Retina (tissue), 1 donor: ENCODE measurements around the gene LBX2.
"Not testable (repeated sequence)": the region's sequence is repeated elsewhere in the genome, so short reads cannot be mapped to it uniquely, and the experiment has no call there.

ENCODE experiments used
- DNase-seq: peaks from one replicate; pipeline ENCODE4 v3.0.0-alpha.2; 2016

Gene LBX2

DNA sequence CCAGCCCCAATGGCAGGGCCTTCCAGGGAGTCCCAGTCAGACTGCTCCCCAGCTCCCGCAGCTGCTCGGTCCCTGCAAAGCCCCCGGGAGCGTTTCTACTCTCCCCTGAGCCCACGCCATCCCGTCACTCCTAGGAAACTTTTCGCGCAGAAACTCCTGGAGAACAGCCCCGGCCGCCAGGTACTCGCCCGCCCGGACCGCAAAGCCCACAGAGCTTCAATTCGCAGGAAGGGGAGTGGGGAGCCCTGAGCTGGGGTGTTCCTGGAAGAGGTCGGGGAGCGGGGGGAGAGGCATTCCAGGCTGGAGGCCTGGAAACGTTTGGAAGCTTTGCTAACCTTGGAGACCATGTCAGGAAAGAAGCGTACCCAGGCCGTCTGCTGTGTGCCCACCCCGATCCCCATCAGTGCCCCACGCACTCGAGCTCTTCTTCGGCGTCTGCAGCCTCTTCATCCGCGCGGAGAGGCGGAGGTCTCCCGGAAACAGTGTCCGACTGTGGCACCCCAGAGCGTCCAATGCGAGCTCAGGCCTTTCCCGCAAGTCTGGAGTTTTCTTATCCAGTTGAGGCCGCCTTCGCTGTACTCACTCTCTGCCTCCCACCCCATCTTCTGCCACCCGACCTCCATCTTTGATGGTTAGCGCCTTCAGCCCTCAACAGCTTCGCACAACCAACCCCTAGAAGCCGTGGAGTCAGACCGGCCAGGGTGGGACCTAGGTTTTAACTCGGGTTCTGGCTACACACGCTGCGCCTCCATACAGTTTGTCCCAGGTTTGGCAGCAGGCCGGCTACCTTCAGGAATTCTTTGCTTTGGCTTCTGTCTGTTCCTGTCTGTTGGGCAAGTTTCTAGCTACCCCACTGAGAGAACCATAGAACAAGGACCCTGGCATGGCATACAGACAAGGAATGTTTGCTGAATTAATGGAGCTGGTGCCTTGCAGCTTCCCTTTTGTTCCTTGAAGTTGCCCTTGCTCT lies 4.4 kb upstream of the LBX2 start:
- DNase-seq: peak; percentile 16

DNA sequence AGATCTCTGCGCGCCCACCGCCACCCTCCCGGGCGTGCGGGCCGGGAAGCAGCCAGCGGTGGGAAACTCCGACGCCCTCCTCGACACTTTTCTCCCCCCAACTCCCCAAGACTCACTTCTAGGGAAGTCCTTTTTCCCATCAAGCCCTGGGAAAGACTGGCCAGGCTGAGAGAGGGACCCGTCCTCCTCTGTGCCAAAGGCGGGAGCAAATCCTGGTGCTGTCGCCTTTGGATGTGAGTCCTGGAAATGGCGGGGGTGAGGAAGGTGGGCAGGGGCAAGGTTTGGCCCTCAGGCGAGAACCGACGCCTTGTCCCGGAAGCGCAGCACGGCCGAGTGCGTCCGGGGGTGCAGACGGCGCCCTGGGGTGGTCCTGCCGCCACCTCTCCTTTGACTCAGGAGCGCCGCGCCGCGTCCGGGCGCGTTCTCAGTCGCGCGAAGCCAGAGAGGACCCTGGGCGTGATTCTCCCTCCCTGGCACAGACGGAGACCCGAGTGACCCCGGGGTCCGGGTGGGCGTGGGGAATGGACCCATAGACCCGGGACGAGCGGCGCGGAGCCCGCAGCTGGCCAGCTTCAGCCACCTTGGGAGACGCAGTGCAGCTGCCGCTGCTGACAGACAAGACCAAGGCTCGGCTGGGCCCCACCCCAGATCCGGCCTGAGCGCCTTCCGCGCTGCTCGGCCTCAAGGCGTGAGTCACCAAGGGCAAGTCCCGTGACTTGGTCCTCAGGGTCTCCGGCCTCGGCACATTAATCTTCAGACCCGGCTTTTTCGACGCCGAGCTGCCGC lies 3.5 kb upstream of the LBX2 start:
- DNase-seq: peak; percentile 75

DNA sequence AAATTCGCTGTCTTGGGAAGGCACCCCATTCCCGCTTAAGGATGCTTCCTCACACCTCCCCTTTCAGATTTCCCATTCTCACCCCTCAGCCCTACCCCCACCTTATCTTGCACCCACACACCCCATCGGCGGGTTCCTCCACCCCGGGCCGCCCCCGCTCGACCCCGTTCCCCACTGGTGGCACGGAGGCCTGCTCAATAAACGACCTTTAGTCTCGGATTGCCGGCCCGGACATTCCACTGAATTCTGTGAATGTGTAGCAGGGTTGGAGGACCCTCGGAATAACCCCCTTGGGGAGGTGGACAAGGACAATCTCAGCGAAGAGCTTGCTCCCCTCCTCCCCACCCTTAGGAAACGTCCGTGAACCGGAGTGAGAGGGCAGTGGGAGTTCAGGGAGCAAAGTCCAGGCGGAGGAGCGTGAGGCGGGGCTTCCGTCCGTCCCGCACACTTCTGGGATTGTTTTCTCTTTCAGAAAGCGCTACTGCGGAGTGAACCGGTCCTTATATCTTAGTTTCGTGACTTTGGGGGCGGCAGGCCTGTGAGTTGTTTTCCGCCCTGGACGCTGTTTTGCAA lies 2.8 kb upstream of the LBX2 start:
- DNase-seq: peak; percentile 54

DNA sequence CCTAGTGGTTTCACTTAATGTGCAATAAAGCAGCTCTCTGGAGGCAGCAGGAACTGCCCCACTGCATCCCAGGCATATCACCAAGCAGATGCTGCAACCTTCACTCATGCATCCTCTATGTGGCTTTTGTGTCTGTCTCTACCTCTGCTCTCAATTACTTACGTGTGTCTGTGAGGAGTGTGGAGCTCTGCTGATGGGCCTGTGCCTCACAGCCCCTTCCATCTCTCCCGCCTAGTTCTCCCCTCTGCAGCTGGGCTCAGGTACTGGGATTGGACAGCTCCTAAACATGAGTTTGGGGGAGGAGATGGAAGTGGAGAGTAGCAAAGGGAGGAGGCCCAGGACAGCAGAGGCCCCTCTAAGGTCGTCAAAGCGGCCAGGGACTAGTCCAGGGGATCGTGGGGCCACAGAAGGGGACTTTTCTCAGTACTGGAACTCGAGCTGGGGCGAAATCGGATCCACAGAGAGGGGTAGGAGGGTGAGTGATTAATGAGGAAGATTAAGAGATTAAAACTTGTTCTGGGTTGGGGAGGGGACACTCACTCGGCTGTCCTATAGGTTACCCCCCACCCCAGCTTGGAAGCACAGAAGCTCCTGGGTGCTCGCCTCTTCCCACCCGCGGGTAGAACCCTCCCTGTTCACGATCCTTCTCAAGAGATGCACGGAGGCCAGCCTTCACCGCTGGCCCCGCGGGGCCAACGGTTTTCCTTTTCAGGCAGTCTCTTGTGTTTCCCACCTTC lies 2.1 kb upstream of the LBX2 start:
- DNase-seq: peak; percentile 37

DNA sequence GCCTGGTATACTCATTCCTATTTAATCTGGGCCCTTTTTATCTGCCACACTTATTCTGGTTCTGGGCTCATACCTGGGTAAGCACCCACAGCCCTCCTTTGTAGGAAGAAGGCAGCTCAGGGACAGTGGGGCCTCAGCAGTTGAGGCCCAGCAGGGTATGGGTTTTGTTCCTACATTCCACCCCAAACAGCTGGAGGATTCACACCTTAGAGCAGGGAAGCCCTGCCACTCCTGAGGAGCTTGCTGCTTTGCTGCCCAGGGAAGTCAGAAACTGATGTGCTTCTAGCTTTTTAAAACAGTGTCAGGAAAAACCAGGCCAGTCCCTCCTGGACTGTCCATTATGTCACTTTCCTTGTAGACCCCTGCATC lies 1.2 kb upstream of the LBX2 start:
- peak; percentile 16 for DNase-seq

DNA sequence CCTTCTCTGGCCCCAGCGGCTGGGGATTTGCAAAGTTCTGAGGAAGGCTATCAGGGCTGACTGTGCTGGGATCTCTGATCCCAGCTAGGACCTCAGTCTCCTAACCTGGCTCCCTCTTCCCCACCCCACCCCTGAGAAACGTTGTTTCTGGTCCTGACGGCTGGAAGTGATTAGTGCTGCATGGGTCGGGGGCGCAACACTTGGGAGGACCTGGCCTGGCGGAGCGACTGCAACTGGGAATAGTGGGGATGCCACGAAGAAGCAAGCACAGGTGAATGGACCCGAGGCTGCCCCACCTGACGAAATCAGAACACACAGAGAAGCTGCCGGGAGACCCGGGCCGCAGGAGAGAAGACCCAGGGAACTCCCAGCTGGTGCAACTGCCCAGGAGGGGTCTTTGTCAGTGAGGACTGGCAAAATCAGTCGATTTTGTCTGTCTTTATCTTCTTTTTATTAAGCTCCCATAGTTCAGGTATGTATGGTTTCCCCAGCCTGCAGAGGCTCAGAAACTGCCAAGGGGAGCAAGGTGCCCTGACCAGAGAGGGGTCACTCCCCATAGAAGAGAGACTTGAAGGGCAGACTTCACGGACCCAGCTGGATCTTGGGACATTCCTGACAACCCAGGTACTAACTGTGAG lies 656 bp upstream of the LBX2 start:
- no peak for DNase-seq

DNA sequence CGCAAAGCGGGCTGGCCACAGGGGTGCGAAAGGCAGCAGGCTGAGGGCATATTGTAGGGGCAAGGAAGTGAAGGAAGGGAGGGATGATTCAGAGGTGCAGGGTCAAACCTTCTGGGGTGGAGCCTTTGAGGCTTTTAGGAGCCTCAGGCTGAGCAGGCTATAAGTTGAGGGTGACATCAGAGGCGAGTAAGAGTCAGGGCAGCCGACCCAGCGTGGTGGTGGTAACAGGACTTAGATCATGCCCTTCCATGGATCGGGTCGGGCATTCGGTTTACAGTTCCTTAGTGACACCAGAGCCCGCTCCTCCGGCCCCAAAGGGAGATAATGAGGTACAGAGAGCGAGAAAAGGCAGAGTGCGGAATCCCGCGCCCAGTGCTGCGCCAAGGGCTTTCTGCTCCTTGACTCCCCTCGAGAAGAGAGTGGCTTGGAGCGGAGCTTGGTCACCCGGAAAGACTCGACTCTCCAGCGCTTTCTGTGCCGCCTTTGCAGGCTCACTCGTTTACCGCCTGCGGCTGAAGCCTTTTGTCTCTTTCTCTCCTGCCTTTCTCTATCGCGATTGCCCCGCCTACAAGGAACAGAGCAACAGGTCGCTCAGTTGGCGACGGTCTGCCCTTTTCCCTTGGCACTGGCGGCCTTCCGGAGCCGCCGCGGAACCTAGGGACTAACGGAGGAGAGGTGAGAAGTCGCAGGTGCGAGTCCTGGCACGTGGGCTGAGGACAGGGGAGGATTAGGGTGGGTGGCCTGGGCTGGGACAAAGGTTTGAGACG lies 720 bp downstream of the LBX2 start:
- DNase-seq: peak; percentile 76

DNA sequence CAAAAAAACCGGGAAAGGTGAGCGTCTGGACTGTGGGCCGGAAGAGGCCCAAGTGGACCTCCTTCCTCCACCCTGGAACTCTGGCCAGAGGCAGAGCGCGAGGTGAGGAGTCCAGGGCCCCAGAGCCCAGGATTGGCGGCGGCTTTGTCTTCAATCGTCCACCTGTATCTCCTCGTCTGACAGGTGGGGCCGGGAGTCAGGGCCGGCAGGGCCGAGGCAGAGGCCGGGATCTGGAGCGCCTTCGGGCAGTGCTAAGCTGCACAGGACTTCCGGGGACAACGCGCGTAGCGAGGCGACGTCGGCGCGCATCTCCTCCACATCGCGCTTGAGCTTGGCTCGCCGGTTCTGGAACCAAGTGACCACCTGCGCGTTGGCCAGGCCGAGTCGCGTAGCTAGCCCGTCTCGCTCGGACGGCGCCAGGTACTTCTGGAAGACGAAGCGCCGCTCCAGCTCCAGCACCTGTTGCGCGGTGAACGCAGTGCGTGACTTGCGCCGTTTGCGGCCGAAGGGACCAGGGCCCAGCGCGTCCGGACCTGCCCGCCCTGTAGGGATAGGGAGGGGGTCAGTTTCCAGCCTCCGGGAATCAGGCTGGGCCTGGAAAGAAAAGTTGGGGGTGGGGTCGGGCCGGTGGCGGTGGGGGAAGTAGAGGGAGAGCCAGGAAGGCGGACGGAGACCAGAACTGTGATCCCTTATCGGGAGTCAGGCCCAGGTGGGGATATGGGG lies 1.5 kb downstream of the LBX2 start:
- DNase-seq: peak; percentile 60

DNA sequence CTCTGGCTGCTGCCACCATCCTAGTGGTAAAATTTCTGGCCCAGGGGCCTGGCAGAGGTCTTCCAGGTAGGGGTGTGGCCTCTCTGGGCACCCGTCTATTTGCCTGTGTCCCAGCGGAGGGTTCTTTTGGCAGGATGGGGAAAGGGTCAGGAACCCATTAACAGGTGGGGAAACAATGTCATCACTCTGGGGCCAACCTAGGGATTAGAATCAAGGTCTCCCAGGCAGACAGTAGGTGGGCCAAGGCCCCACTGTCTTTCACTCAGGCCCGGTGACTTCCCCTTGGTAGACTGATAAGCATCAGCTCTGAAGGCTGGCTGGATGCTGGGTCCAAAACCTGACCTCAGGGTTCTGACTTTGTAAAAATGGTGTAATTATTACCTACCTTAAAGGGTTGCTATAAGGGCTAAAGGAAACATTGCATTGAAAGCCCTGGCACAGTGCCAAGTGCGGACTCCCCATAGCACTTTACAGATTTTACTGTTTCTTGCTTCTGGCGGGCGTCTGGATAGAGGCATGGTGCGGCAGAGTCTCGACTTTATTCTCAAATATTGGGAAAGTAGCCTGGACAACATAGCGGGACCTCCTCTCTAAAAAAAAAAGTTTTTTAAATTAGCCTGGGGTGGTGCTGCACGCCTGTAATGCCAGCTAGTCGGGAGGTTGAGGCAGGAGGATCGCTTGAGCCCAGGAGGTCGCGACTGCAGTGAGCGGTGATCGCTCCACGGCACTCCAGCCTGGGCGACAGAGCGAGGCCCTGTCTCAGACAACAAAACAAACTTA lies 2.2 kb downstream of the LBX2 start:
- DNase-seq: no peak

DNA sequence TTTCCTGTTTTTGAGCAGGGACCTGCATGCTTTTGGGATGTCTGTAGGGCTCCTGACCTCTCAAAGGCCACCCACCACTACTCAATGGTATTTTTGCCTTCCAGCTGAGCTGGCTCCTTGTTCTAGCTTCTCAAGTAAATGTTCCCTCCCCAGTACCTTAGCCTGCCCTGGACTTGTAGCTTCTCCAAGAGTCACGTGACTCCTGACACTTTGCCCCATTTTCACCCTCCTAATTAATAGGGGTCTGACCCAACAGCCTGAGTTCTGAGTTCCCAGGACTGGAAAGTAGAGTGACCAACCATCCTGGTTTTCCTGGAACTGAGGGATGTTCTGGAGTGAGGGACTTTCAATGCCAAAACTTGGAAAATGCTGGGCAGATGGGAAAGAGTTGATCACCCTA lies 4.0 kb downstream of the LBX2 start:
- no peak for DNase-seq

DNA sequence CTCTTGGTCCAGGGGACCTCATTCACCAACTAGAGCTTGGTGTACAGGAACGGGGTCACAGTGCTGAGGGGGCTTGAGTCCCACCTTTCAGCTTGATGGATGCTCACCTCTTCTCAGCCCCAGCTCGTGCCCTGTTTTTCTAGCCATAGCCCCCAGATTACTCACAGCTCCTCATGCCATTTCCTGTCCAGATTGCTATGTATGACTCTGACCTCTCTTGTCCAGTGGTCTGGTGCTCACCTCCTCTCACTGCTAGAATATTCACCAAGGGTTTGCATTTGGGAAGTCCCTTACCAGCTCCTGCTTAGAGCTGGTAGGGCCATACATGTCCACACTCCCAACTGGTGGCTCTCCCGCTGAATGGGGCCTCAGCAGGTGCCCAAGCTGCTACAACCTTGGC lies 5.9 kb downstream of the LBX2 start:
- no peak for DNase-seq

DNA sequence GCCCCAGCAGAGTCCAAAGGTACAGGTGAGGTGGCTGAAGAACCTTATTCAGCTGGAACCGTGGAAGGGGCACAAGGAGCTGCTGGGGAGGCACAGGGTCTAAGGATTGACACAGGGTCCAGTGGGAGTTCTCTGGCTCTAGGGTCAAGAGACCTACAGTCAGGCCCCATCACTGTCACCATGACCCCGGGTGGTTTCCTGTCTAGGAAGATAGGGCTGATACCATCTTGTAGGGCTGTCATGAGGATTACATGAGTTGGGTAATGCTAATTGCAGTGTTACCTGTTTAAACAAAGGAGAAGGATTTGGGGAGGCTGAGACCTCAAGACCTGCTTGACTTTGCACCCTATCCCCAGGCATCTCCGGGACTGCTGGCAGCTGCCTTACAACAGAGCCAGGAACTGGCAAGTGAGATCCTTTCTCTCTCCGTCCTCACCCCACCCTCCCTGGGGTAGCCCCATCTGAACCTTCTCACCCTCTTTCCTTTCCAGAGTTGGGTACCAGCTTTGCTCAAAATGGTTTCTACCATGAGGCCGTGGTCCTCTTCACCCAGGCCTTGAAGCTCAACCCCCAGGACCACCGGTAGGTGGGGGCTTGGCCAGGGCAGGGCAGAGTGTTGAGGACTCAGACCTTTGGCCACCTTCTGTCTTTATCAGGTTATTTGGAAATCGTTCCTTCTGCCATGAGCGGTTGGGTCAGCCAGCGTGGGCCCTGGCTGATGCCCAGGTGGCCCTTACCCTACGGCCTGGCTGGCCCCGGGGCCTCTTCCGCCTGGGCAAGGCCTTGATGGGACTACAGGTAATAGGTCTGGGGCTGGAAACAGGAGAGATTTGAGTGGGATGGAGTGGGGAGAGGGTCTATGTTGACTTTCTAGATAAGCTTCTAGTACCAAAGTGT lies 7.5 kb downstream of the LBX2 start:
- DNase-seq: no peak

DNA sequence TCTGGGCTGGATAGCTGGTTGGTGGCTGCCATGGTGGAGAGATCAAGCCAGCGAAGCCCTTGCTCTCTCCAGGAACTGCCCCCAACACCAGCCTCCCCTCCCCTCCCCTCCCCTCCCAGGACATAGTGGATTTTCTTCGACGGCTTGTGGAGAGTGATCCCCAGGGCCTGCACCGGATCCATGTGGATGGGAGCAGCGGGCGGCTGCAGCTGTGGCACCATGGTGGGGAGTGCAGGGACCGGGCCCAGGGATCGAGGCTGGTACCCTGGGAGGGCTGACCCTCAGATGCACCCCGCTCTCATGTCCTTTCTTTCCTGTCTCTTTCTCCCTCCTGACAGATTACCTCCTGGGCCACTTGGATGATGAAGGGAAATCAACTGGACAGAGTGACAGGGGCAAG lies 9.5 kb downstream of the LBX2 start:
- DNase-seq: no peak

DNA sequence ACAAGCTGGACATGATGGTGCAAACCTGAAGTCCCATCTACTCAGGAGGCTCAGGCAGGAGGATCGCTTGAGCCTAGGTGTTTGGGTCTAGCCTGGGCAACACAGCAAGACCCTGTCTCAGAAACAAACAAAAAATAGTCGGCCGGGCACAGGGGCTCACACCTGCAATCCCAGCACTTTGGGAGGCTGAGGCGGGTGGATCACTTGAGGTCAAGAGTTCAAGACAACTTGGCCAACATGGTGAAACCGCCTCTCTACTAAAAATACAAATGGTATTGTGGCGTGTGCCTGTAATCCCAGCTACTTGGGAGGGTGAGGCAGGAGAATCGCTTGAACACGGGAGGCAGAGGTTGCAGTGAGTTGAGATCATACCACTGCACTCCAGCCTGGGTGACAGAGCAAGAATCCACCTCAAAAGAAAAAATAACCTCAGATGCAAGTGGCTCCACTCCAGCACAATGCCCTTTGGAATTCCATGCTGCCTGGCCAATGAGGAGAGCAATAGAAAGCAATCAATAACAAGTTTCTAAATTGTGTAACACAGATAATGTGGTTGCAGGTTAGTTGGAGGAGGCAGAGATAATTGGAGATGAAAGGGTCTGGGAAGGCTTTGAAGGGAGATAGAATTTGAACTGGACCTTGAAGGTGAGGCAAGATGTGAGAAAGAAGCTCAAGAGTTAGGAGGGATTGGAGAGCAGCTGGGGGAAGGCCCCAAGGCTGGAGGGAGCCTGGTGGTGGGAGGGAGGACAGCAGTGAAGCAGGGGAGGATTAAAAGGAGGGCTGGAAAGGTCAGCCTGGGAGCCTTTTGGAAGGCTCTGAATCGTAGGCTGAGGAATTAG lies 10.5 kb downstream of the LBX2 start:
- DNase-seq: no peak

DNA sequence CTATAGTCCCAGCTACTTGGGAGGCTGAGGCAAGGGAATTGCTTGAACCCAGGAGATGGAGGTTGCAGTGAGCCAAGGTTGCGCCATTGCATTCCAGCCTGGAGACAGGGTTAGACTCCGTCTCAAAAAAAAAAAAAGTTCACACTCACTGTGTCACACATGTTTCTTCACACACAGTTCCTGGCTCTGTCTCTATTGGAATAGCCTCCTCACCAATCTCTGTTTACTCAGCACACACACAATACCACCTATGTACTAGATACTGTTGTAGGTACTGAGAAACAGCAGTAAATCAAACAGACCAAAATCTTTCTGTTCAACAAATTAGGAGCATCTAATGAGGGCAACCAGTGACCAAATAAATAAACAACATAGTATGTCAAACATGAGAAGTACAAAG lies 13.3 kb downstream of the LBX2 start:
- DNase-seq: no peak

DNA sequence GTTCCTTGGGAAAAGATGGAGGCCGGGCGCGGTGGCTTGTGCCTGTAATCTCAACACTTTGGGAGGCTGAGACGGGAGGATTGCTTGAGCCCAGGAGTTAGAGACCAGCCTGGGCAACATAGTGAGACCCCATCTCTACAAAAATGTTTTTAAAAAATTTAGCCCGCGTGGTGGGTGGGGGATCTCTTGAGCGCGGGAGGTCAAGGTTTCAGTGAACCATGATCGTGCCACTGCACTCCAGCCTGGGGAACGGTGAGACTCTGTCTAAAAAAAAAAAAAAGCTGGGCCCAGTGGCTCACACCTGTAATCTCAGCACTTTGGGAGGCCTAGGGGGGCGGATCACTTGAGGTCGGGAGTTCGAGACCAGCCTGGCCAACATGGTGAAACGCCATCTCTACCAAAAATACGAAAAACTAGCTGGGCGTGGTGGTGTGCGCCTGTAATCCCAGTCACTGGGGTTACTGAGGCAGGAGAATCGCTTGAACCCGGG lies 15.7 kb downstream of the LBX2 start:
- DNase-seq: not testable (repeated sequence)

DNA sequence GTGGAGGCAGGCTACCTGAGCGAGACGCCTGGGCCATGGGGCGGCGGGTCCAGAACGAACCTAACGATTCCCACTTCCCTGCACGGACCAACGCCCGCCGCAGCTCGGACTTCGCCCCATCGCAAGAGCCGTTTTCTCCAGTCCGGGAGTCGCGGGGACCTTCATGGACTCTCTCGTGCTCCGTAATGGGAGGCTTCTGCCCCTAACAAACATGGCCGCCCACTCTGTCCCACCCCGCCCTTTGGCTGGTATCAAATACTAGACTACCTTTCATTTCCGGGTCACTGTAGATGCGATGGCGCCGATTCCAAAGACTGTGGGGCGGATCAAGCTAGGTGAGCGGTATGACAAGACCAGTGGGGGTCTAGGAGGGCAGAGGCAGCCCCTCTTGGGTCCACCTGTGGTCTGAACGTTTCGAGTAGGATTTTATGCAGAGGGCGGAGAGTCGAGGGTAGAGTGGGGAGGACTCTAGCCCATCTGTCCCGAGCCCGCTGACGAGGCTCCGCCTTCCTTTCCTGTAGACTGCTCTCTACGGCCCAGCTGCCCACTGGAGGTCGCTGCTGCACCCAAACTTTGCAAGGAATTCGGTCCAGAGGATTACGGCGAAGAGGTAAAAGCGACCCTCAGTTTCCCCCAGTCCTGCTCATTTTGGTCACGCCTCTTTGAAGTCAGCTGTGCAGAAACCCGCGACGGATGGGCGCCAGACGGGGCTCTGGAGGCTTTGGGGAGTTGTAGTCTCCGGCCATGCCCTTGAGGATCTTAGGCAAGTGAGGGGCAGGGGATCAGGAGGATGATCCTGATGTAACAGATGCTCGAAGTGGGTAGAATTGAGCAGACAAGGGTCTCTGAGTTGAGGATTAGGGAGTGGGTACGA lies 16.4 kb downstream of the LBX2 start, which contains the start of the genes CCDC142 and TTC31:
TSS of gene CCDC142 (minus strand) at position 198 of the 874 bp plus-strand sequence. CDS start at position 37, 161 bp downstream.
TSS of gene TTC31 (plus strand) at position 281 of the 874 bp plus-strand sequence. CDS start at position 296, 15 bp downstream.
- DNase-seq: peak; percentile 99
